GM12872 (cell line): Measurements from ENCODE around the gene EPHB2.

Source experiments
- CTCF ChIP-seq: IDR thresholded peaks from 3 replicates; pipeline ENCODE4 v1.5.1; 2011; ENCODE audit warnings: low read depth, mild to moderate bottlenecking, low read length, moderate library complexity; ENCODE audit not compliant: insufficient read depth

Gene EPHB2

DNA sequence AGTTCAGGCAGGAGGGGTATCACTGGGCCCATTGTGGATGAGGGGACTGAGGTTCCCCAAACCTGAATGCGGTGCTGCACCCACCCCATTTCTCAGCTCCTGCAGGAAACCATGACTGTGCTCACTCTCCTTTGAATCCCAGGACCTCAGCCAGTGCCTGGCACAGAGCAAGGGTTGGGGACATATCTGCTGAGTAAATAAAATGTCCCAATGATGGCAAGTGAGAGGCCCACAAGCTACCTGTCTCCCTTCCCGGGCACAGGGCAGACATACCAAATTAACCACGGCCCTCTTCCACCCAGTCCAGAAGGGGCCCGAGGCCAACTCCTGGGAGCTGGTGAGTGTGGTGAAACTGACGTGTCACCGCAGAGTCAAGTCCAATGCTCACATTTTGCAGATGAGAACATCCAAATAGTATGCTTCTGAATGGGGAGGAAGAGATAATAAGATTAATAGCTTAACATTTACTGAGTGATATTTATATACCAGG, 97.6 kb downstream of the EPHB2 start:
- no peak for TF ChIP-seq CTCF

- no peak for TF ChIP-seq CTCF
Measured at GRCh38 chr1:22808676-22809483, 98.2 kb downstream of the EPHB2 start.

GRCh38 chr1:22809783-22810182, 99.1 kb downstream of the EPHB2 start:
- TF ChIP-seq CTCF: no peak

- no peak for TF ChIP-seq CTCF
Measured at GRCh38 chr1:22810378-22810777, 99.7 kb downstream of the EPHB2 start.

DNA sequence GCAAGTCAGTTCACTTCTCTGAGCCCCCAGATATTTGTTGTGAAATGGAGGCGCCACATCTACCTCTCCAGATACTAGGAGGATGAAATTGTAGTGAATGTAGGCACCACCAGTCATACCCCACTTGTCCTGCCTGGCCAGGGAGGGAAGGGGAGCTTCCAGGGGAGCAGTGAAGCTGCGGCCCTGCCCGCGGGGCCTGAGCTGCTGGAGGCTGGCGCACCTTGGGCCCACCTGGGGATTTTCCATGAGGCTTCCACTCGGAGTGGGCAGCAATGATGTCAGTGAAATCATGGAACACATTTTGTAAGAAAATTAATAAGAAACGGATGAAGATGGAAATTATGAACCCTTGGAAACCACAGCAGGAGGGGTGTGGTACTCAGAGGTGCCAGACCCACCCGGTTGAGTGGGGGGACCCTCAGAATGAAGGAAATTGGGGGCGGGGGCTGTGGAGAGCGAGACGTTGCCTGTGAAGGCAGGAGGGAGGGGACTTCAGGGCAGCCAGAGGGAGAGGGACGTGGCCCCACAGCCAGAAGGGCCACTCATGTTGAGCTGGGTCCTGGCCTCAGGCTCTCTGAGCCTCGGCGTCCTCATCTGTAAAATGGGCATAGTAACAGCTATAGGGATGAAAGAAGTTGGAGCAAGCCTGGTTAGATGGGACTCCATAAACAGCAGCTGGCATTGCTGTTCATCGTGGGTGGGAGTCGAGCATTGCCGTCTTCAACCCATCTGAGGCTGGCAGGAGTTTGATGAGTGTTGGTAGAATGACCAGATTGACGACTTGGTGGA, 101.6 kb downstream of the EPHB2 start:
- no peak for TF ChIP-seq CTCF

- TF ChIP-seq CTCF: no peak
Measured at GRCh38 chr1:22812993-22813790, 102.6 kb downstream of the EPHB2 start.
